Suprapubic skin (tissue), 4 donors: ENCODE data around the gene CDPF1. TPM values are rescaled to one million over a fixed set of nuclear protein-coding genes. Genes with fewer than 3 reads are reported as not detected.

Source experiments
- DNase-seq, 2 donors: peaks; one replicate each; pipeline ENCODE4 v3.0.0-alpha.2; 2019; ENCODE audit warnings: low spot score in 2 of 2
- H3K27ac ChIP-seq: fragments of 200-600 bp; sonication (generic); one replicate; pipeline ENCODE4 v1.5.1; 2019
- H3K27me3 ChIP-seq: fragments of 200-600 bp; sonication (generic); one replicate; pipeline ENCODE4 v1.5.1; 2019
- H3K36me3 ChIP-seq: fragments of 200-600 bp; sonication (generic); one replicate; pipeline ENCODE4 v1.5.1; 2019
- H3K4me1 ChIP-seq: fragments of 200-600 bp; sonication (generic); one replicate; pipeline ENCODE4 v1.5.1; 2019
- H3K4me3 ChIP-seq: fragments of 200-600 bp; sonication (generic); one replicate; pipeline ENCODE4 v1.5.1; 2019; ENCODE audit warnings: mild to moderate bottlenecking
- H3K9me3 ChIP-seq: fragments of 200-600 bp; sonication (generic); one replicate; pipeline ENCODE4 v1.5.1; 2019
- EP300 ChIP-seq: sonication (generic); formaldehyde crosslinking; IDR thresholded peaks from one replicate; pipeline ENCODE4 v1.6.1; 2017; ENCODE audit warnings: antibody characterized with exemption
- POLR2A ChIP-seq, 2 donors: fragments of 450-650 bp; IDR thresholded peaks; one replicate each; pipeline ENCODE4 v1.6.1; 2017; ENCODE audit warnings: antibody characterized with exemption in 2 of 2, mild to moderate bottlenecking in 2 of 2, moderate library complexity in 2 of 2
- POLR2AphosphoS5 ChIP-seq, 3 donors: sonication (generic); formaldehyde crosslinking; IDR thresholded peaks; one replicate each; pipeline ENCODE4 v1.6.1; 2017; ENCODE audit warnings: antibody characterized with exemption in 3 of 3
- WGBS: methylation state at CpG from one replicate; pipeline ENCODE4 v1.1.5; 2018; 5-methylcytosine and 5-hydroxymethylcytosine counted together
- total RNA-seq, 4 donors: library from RNA; depleted of rRNA; stranded (reverse); fragments of >200 nt; gene quantifications; one replicate each; pipeline ENCODE4 v1.1.0, GENCODE V29; 2016
- TF ChIP-seq, protein P1 (sequence below), 2 donors: fragments of 200-600 bp in 1 of 2; fragments of 450-650 bp in 1 of 2; sonication (generic) in 1 of 2; IDR thresholded peaks; one replicate each; pipeline ENCODE4 v1.5.1; 2016 to 2019; ENCODE audit warnings: antibody characterized with exemption in 2 of 2, mild to moderate bottlenecking in 1 of 2, moderate library complexity in 1 of 2

CDPF1 gene
- total RNA-seq, 4 donors from 2014 or later: 3.9 to 13.4 (median 9.5) TPM

DNA sequence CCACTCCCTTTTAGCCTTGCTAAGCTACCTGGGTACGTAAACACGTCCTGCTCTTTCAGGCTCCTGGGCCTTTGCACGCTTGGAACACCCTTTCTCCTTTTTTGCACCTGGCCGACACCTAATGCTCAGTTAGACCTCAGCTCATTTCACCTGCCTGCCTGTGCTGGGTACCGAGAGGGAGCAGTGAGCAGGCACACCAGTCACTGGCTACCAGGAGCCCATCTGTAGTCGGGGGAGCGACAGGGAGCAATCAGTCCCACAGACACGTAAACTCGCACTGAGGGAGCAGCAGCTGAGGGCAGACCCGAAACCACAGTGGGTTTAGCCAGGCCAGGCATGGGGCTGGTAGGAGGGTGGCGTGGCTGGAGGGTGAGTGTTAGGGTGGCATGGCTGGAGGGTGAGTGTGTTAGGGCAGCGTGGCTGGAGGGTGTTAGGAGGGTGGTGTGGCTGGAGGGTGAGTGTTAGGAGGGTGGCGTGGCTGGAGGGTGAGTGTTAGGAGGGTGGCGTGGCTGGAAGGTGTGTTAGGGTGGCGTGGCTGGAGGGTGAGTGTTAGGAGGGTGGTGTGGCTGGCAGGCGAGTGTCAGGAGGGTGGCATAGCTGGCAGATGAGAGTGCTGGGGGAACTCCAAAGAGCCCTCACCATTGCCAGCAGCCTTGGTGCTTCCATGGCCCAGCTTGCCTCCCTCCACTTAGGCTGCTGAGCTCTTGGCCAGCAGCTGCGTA, 40.2 kb upstream of the CDPF1 start:
- Histone ChIP-seq H3K4me3 (no peak overlapping the region), H3K27ac (no peak overlapping the region), H3K9me3 (no peaks in the 10 kb centered on the region), H3K4me1 (peaks cover 49% of the 10 kb centered on the region), H3K36me3 (peaks cover 35% of the 10 kb centered on the region), H3K27me3 (no peaks in the 10 kb centered on the region)
- WGBS: 85% methylated on average over 17 of the region's 17 CpGs
- DNase-seq: no peak
- TF ChIP-seq EP300: no peak
- no peak for TF ChIP-seq POLR2A (IDR thresholded peaks at IDR 0.05)
- TF ChIP-seq, protein P1, sequence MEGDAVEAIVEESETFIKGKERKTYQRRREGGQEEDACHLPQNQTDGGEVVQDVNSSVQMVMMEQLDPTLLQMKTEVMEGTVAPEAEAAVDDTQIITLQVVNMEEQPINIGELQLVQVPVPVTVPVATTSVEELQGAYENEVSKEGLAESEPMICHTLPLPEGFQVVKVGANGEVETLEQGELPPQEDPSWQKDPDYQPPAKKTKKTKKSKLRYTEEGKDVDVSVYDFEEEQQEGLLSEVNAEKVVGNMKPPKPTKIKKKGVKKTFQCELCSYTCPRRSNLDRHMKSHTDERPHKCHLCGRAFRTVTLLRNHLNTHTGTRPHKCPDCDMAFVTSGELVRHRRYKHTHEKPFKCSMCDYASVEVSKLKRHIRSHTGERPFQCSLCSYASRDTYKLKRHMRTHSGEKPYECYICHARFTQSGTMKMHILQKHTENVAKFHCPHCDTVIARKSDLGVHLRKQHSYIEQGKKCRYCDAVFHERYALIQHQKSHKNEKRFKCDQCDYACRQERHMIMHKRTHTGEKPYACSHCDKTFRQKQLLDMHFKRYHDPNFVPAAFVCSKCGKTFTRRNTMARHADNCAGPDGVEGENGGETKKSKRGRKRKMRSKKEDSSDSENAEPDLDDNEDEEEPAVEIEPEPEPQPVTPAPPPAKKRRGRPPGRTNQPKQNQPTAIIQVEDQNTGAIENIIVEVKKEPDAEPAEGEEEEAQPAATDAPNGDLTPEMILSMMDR (IDR thresholded peaks at IDR 0.05): no peak
- no peak for TF ChIP-seq POLR2AphosphoS5 (IDR thresholded peaks at IDR 0.05)

DNA sequence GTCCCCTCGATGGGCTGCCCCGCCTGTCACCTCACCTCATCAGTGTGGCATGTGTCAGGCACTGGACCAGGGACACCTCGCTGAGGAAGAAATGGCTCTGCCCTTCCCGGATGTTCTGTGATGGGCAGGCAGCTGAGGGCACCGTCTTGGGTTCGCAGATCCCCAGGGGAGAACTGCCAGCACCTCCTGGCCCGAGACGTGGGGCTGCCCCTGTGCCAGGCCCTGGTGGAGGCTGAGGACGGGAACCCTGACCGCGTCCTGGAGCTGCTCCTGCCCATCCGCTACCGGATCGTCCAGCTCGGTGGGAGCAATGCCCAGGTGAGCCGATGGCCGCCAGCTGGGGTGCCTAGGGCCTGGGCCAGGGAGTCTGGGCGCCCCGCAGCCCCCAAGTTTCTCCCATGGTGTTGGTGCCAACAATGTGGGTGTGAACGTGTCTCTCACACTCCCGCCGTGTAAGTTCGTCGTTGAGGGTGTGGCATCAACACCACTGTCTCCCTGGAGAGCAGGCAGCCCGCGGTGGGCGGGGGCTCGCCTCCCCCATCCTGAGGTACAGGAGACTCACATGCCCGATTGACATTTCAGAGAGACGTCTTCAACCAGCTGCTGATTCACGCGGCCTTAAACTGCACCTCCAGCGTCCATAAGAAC, 39.3 kb upstream of the CDPF1 start:
- Histone ChIP-seq H3K9me3 (no peaks in the 10 kb centered on the region), H3K36me3 (peaks cover 44% of the 10 kb centered on the region), H3K27me3 (no peaks in the 10 kb centered on the region), H3K27ac (no peak overlapping the region), H3K4me3 (no peak overlapping the region), H3K4me1 (peaks cover 48% of the 10 kb centered on the region)
- no peak for DNase-seq
- 59% methylated on average over 9 of the region's 33 CpGs for WGBS
- TF ChIP-seq POLR2AphosphoS5 (IDR thresholded peaks at IDR 0.05): no peak
- TF ChIP-seq, protein P1 (IDR thresholded peaks at IDR 0.05): no peak

DNA sequence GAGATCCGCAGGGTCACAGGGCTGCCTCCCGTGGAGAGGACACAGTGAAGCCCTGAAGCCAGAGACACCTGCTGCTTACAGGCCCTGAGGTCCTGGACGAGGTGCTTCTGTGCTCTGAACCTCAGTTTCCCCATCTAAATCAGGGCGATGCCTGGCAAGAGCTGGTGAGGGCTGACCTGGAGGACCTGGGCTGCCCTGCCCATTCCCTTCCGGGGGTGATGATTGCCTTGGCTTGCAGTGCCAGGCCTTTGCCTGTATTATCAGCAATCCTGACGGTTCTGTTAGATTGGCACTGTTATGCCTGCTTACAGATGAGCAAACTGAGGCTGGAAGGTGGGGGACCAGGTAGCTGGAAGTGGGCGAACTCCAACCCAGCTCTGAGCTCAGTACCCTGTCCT, 38.8 kb upstream of the CDPF1 start:
- DNase-seq: no peak
- Histone ChIP-seq H3K27me3 (no peaks in the 10 kb centered on the region), H3K4me3 (no peak overlapping the region), H3K4me1 (peaks cover 48% of the 10 kb centered on the region), H3K36me3 (peaks cover 49% of the 10 kb centered on the region), H3K9me3 (no peaks in the 10 kb centered on the region), H3K27ac (no peak overlapping the region)
- WGBS: 86% methylated on average over 6 of the region's 7 CpGs
- TF ChIP-seq POLR2AphosphoS5 (IDR thresholded peaks at IDR 0.05) (no peak), POLR2A (IDR thresholded peaks at IDR 0.05) (no peak), EP300 (no peak)
- TF ChIP-seq, protein P1 (IDR thresholded peaks at IDR 0.05): no peak

DNA sequence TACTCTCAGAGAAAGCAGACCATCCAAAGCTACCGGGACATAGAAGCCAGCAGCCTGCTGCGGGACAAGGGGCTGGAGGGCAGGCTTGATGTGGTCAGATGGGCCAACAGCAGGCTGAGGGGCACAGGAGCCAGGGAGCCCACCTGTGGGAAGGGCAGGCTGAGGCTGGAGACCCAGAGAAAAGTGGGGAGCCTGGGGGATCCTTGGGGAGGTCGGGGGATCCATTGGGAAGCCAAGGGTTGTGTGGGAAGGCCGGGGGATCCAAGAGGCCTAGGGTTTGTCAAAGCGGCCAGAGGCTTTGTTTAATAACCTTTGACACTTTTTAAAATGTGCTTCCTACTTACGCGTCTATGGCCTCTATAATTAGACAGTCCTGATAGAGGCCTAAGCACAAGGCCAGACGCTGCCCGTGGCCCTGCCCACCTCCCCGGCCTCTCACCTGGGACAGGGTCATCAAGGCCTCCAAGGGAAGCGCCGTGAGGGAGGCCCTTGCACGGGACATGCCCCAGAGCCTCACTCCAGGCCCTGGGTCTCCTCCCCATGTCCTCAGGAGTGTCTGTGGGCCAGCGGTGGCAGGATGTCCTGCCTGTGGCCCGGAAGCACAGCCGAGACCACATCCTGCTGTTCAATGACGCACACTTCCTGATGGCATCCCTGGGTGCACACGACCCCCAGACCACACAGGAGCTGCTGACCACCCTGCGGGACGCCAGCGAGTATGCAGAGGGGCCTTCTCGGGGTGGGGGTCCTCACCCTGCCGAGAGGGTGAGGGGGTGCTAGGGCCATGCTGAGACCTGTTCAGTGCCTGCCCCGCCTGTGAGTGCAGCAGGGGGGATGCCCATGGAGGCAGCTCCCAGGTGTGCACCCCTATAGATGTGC, 38.0 kb upstream of the CDPF1 start:
- H3K27me3 ChIP-seq: no peaks in the 10 kb centered on the region
- peaks cover 45% of the 10 kb centered on the region for H3K4me1 ChIP-seq
- H3K9me3 ChIP-seq: no peaks in the 10 kb centered on the region
- 71% methylated on average over 12 of the region's 24 CpGs for WGBS
- peaks cover 54% of the 10 kb centered on the region for H3K36me3 ChIP-seq
- TF ChIP-seq, protein P1 (IDR thresholded peaks at IDR 0.05): no peak
- TF ChIP-seq POLR2A (IDR thresholded peaks at IDR 0.05) (no peak), POLR2AphosphoS5 (IDR thresholded peaks at IDR 0.05) (no peak), EP300 (no peak)
- no peak for DNase-seq
- no peak overlapping the region for H3K4me3 ChIP-seq
- no peak overlapping the region for H3K27ac ChIP-seq
